Smooth muscle cell of the pulmonary artery (primary cell): ENCODE results near the gene NEBL. TPM values are rescaled to one million over a fixed set of nuclear protein-coding genes. Genes with fewer than 3 reads are reported as not detected.

ENCODE experiments used
- total RNA-seq: library from RNA; depleted of rRNA; stranded (reverse); fragments of >200 nt; gene quantifications from 2 replicates; pipeline ENCODE4 v1.2.3, GENCODE V29; 2014

Gene NEBL, protein sequence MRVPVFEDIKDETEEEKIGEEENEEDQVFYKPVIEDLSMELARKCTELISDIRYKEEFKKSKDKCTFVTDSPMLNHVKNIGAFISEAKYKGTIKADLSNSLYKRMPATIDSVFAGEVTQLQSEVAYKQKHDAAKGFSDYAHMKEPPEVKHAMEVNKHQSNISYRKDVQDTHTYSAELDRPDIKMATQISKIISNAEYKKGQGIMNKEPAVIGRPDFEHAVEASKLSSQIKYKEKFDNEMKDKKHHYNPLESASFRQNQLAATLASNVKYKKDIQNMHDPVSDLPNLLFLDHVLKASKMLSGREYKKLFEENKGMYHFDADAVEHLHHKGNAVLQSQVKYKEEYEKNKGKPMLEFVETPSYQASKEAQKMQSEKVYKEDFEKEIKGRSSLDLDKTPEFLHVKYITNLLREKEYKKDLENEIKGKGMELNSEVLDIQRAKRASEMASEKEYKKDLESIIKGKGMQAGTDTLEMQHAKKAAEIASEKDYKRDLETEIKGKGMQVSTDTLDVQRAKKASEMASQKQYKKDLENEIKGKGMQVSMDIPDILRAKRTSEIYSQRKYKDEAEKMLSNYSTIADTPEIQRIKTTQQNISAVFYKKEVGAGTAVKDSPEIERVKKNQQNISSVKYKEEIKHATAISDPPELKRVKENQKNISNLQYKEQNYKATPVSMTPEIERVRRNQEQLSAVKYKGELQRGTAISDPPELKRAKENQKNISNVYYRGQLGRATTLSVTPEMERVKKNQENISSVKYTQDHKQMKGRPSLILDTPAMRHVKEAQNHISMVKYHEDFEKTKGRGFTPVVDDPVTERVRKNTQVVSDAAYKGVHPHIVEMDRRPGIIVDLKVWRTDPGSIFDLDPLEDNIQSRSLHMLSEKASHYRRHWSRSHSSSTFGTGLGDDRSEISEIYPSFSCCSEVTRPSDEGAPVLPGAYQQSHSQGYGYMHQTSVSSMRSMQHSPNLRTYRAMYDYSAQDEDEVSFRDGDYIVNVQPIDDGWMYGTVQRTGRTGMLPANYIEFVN
- total RNA-seq: 0.65 TPM in 1 of 2 replicates, not detected in the other

DNA sequence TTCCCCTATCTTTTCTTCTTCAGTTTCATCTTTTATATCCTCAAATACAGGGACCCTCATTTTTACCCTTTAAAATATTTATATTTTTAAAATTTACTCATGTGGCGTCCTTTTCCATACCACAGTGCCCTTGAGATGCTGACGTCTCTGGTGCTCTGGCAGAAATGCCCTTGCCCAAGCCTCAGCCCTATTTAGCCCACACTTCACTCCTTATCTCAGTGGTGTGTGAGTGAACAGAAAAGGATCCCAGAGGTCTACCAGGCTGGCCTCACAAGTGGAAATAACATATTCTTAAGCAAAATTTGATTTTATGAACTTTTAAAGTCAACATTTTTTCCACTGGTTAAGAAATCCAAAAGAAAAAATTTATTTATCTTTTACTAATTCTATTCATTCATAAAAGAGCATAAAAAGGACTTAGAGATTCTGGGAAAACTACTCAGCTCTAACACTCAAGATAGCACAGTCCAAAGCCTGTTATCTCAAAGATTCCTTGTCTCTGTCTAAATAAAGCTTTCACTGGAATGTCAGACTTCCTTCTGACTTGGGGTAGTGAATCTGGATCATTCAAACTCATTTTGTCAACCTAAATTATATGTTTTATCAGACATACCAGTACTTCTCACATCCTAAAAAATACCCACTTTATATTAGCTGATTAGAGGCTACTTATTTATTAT lies at the start of gene NEBL:
TSS of gene NEBL (minus strand) at position 166 of the 680 bp plus-strand sequence. CDS start at position 60, 106 bp downstream.

